ENCODE measurements around the gene KIF26A.

The KIF26A gene

GRCh38 chr14:104158827-104159798, 20.7 kb downstream of the KIF26A start:
- no peak for DNase-seq

DNA sequence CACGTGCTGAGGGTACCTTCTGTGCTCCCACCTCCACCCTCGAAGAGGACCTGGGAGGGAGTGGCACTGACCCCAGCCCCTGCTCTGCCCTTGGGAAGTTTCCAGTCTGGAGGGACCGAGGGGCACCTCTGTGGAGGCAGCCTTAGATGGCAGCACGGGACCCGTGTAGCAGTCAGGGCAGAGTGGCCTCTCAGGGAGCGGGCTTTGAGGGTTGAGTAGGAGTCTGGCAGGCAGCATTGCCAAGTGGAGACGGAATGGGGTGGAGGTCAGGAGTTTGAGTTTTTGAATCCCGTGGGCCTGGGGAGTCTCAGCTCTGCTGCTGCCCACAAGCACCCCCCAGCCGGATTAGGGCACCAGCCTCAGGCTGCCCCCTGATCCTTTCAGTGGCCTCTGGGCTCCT, 21.6 kb downstream of the KIF26A start:
- no peak for DNase-seq

- no peak for DNase-seq
Measured at GRCh38 chr14:104161602-104162367, 23.4 kb downstream of the KIF26A start.

- no peak for DNase-seq
Measured at GRCh38 chr14:104162495-104162894, 24.1 kb downstream of the KIF26A start.

DNA sequence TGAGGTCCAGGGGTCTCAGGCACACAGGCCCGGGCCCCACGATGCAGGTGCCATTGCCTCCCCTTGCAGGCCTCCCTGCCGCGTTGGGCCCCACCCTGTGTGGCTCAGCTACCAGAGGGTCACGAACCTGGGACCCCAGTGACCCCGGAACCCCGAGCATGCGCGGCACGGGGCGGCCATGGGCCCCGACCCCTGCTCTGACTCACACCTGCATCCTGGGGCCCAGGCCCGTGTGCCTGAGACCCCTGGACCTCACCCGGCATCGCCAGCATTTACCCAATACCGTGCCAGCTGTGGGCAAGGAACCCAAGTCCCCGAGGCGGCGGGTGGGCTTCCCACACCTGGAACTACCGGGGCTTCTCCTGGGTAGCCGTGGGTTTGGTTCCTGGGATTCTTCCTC, 25.2 kb downstream of the KIF26A start:
- no peak for DNase-seq

GRCh38 chr14:104164041-104164440, 25.7 kb downstream of the KIF26A start:
- DNase-seq, result no peak

DNA sequence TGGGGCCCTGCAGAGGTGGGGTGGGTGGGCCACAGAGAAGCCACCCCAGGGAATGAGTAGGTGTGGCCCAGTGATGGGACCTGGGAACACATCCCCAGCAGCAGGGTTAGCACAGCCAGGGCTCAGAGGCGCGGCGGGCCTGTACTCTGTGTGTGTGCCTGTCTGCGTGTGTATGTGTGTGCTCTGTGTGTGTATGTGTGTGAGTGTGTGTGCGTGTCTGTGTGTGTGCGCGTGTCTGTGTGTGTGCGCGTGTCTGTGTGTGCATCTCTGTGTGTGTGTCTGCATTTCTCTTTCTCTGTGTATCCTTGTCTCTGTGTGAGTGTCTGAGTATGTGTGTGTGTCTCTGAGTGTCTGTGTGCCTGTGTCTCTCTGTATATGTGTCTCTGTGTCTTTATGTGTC, 26.1 kb downstream of the KIF26A start:
- DNase-seq, result no peak

DNA sequence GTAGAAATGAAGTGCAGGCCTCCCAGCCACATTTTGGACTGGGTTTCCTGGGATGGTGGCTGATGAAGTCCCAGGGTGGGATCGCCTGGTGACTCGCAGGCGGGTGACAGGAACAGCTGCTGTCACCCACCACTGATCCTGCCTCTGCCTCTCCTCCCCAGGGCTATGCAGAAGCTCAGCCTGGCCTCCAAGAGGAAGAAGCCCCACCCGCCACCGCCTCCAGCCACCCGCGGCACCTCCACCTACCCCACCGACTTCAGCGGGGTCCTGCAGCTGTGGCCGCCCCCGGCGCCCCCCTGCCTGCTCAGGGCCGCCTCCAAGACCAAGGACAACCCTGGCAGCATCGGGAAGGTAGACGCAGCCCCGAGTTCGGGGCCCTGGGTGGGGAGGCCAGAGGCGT, 28.3 kb downstream of the KIF26A start:
- DNase-seq, result no peak

- no peak for DNase-seq
Measured at GRCh38 chr14:104168603-104169002, 30.2 kb downstream of the KIF26A start.

GRCh38 chr14:104169005-104169698, 30.8 kb downstream of the KIF26A start:
- no peak for DNase-seq

DNA sequence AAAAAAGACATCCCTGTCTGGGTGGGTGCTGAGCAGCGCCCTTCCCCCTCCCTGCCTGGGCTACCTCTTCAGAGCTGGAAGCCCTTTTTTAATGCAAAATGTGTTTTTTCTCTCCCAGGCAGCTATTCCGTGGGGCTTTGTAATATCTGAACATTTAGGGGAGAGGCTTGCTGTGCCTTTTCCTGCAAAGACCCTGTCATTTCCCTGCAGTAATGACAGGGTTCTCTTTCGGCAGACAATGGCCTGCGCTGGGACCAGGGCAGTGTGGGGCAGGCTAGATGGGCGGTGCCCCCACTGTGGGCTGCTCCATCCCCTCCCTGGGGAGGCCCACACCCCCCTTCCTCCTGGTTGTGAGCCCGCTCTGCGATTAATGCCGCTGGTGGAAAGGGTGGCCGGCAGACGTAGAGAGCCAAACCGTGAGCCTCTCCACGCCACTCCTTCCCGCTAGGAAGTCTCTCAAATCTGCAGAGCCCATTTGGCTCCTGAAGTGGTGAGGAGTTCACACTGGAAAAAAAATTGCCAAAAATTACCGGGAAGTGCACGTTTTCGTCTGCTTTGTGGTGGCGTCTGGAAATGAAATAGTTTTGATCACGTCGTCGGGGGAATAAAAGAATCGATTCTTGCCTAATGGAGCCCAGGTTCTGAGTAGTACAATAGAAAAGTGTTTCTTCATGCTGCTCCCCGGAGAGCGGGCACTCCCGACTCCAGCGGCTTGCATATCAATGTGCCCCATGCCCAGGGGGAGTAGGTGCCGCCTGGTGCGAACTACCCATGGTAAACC, 31.5 kb downstream of the KIF26A start:
- no peak for DNase-seq

- no peak for DNase-seq
Measured at GRCh38 chr14:104171029-104171697, 32.8 kb downstream of the KIF26A start.

DNA sequence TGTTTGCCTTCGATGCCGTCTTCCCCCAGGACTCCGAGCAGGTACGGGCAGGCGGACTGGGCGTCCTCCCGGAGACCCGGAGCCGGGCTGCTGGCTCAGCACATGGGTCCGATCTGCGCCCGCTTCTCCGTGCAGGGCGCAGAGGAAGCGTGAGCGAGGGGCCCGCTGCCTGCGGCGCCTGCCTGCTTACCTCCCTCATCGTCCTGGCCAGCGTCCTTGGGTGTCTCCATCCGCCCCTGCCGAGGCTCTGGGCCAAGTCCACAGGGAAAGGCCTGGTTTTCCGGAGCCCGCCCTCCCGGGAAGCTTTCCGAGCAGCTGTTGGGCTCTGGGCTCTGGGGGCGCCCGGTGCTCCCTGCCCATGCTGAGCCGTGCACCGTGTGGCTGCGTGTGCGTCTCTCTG, 33.5 kb downstream of the KIF26A start:
- DNase-seq, result no peak

GRCh38 chr14:104172349-104172748, 34.0 kb downstream of the KIF26A start:
- DNase-seq, result no peak

GRCh38 chr14:104172880-104173279, 34.5 kb downstream of the KIF26A start:
- no peak for DNase-seq

DNA sequence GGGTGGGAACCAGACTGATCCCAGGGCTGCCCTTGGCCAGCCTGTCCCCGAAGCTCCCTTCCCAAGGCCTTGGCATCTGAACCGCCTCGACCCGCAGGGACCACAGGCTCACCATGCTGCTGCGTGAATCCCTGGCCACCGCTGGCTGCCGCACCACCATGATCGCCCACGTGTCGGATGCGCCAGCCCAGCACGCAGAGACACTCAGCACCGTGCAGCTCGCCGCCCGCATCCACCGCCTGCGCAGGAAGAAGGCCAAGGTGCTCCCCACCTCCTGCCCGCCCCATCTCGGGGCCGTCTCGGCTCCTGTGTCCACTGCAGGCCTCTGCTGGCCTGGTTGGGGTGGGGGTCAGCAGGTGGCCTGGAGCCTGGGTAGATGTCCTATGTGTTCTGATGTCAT, 35.7 kb downstream of the KIF26A start:
- no peak for DNase-seq

DNA sequence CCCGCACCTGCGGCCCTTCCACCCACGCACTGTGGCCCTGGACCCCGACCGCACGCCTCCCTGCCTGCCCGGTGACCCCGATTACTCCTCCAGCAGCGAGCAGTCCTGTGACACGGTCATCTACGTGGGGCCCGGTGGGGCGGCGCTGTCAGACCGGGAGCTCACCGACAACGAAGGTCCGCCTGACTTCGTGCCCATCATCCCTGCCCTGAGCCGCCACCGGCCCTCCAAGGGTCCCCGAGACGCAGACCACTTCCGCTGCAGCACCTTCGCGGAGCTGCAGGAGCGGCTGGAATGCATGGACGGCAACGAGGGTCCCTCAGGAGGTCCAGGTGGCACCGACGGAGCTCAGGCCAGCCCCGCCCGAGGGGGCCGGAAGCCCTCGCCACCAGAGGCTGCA, 36.7 kb downstream of the KIF26A start:
- DNase-seq, result no peak

- DNase-seq, result no peak
Measured at GRCh38 chr14:104175811-104176210, 37.4 kb downstream of the KIF26A start.

DNA sequence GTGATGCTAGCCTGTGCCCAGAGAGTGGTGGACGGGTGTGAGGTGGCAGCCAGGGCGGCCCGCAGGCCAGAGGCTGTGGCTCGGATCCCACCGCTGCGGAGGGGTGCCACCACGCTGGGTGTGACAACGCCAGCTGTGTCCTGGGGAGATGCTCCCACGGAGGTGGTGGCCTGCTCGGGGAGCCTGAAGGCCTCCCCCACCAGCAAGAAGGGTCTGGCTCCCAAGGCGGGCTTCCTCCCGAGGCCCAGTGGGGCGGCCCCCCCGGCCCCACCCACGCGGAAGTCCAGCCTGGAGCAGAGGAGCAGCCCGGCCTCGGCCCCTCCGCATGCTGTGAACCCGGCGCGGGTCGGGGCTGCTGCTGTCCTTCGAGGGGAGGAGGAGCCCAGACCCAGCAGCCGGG, 38.2 kb downstream of the KIF26A start:
- no peak for DNase-seq

GRCh38 chr14:104177411-104177810, 39.0 kb downstream of the KIF26A start:
- DNase-seq, result no peak

DNA sequence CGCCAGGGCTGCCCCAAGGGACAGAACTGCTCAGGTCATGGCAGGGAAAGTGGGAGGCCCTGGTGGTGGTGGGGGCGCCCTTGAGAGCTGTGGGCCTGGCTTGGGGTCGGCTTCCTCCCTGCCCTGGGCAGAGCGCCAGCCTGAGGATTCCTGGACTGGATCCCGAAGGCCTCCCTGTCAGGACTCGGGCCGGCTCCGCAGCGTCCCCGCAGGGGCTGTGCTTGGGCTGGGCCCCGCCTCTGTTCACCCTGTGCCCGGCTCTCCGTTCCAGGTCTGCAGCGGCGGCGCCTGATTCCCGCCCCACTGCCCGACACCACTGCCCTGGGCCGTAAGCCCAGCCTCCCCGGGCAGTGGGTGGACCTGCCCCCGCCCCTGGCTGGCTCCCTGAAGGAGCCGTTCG, 39.9 kb downstream of the KIF26A start:
- DNase-seq, result no peak

DNA sequence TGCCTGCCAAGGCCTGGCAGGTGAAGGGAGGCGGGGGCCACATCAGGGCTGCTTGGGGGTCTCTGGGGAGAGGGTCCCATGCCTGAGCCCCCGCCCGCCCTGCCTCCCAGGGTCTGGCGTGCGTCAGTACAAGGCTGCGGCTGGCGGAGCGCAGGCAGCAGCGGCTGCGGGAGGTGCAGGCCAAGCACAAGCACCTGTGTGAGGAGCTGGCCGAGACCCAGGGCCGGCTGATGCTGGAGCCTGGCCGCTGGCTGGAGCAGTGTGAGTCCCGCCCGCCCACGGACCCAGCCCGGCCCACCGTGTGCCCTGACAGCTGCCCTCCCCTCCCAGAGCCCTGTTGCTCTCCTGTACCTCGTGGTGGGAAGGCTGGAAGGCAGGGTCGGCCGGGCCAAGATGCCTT, 40.7 kb downstream of the KIF26A start:
- no peak for DNase-seq

All from stimulated activated CD4-positive, alpha-beta T cell treated with anti-CD3 and anti-CD28 coated beads, Interleukin-15, amount 100 ng/mL, for 24 hours (primary cell).